ENCODE measurements around the gene CAPNS2.
A peak's percentile ranks its signal among the peaks of the same experiment; 100 is the strongest.

Gene CAPNS2

DNA sequence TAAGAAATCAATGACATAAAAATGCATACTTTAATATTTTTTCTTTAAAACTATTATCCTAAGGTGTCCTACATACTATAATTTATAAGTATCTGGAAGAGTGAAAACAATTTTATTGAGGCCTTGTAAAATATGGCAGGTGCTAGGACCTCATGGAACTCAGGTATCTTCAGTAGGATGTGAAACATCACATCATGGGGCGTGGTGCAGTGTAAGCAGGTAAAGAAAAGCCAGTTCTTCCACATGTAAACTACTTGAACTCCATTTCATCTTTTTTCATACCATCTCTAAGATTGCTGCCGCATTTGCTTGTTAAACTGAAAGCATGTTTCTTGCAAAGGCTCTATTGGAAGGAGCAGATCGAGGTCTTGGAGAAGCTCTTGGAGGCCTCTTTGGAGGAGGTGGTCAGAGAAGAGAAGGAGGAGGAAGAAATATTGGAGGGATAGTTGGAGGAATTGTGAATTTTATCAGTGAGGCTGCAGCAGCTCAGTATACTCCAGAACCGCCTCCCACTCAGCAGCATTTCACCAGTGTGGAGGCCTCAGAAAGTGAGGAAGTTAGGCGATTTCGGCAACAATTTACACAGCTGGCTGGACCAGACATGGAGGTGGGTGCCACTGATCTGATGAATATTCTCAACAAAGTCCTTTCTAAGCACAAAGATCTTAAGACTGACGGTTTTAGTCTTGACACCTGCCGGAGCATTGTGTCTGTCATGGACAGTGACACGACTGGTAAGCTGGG, at the start of gene CAPNS2:
Gene CAPNS2 (plus strand): TSS at position 253 of the 744 bp plus-strand sequence. CDS start 73 bp downstream, at position 326.
- peak within 1 kb of the TSS; percentile 98 for H3K27ac ChIP-seq
- DNase-seq (ENCODE audit: low read depth, low spot score) = no peak

DNA sequence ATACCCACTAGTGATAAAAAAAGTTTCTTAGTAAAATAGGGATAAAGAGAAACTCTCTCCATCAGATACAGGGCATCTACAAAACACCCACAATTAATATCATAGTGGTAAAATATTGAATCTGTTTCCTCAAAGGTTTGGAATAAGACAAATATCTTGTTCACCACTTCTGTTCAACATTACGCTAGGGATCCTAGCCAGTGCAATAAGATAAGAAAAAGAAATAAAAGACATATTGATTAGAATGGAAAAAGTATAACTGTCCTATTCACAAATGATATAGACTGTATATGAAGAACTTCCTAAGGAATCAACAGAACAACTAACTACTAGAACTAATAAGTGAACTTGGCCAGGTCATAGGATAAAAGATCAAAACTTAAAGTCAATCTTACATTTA, 44.7 kb upstream of the CAPNS2 start:
- DNase-seq (ENCODE audit: low read depth, low spot score) = no peak
- H3K27ac ChIP-seq = no peak overlapping the region

DNA sequence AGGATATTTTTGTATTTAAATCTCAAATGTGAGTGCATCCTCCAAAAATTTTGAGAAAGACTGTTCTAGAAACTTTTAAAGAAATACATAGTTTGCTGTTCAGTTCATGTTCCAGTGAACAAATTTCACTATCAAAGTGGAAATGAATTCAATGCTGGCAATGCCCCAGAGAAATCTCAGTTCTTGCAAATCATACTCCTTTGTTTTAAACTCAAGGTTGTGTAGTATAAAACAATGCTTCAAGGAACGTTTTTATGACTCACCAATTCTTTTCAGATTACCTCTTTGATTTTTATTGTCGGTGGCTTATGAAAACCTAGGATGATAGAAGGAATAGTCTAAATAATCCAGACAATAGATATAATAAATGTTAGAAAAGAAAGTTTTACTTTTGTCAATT, 40.0 kb upstream of the CAPNS2 start:
- no peak overlapping the region for H3K27ac ChIP-seq
- no peak for DNase-seq (ENCODE audit: low read depth, low spot score)

DNA sequence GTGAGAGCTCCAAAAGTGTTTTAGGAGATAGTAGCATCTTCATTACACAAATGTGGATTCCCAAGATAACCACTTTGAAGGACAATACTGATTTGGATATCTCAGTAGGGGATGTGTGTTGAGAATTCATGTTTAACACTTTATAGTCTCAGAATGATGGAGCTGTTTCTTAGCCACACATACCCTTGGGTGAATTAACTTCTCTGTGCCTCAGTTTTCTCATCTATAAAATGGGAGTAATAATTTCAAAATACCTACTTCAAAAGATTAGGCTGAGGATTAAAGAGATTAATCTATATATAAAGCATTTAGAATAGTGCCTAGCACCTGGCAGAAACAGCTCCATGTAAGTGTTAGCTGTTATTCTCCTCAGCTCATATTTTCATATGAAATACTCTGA, 38.6 kb upstream of the CAPNS2 start:
- H3K27ac ChIP-seq = no peak overlapping the region
- no peak for DNase-seq (ENCODE audit: low read depth, low spot score)

DNA sequence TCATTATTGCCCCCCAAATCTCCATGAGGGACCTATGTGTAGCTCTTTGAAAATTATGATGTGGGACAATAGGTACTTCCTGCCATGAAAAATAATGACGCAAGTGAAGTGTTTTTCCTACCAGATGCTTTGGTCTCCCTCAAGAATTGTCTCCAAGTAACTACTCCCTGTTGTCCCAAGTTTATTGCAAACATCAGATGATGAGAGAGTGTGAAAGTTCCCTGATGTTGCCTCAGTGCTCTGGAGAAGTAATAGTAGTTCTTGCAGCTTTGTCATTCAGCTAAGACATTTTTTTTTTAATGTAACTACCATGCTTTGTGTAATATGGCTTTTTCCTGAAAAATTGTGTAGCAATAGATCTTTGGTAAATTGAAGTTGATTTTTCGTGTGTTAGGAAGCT, 37.5 kb upstream of the CAPNS2 start:
- no peak for DNase-seq (ENCODE audit: low read depth, low spot score)
- H3K27ac ChIP-seq = no peak overlapping the region

DNA sequence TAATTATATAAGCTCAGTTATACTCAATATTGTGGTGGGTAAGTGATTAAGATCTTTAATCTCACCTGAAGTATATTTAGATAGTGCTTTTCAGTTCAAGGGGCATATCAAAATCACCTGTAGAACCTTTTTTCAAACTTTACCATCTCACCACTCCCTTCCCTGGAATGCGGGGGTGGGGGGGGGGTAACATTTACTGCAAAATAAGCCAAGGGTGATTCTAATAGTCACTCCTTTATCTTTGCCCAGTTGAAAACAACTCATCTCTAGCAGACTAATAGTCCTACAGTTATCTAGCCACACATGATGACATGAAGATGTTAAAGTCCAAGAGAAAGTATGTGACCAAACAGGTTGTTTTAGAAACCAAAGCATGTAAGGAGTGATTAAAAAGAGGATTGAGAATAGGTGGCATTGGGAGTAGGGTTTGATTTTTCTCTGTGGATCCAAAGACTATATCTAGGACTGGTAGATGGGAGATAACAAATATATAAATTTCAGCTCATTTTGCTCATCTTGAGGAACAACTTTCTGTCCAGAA, 36.1 kb upstream of the CAPNS2 start:
- DNase-seq (ENCODE audit: low read depth, low spot score) = no peak
- no peak overlapping the region for H3K27ac ChIP-seq

DNA sequence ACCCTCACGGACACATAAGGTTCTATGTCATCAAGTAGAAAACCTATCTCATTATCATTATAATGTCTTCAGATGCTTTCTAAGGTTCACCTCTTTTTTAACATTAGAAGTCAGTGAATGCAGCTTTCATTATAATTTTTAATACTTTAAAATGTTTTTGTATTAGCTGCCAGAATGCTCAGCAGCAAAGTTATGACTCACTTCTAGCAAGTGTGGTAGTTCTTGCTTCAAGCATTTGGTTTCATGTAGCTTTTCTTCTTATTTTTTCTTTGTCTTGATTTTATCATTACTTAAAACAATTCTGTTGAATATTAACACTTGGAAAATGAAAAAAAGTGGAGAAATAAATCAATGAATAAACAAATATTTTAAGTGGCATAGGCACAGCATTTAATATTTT, 34.3 kb upstream of the CAPNS2 start:
- no peak overlapping the region for H3K27ac ChIP-seq
- DNase-seq (ENCODE audit: low read depth, low spot score) = no peak

DNA sequence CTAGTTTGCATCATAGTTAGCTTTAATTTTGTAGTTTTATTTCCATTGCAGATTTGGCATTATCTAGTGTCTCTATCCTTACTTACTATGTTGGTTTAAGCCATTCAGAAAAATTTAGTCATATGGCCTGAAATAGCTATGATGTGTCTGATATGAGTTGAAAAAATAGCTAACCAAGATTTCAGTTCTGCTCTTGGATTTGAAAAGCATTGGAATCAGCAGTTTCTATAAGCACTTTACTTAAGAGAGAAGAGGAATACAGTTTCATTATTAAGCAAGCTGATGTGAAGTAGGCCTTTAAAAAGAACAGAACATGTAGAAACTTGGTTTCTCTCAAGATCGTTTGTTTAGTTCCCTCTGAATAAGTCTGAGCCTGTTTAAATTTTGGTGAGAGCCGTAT, 31.7 kb upstream of the CAPNS2 start:
- H3K27ac ChIP-seq = no peak overlapping the region
- DNase-seq (ENCODE audit: low read depth, low spot score) = no peak

DNA sequence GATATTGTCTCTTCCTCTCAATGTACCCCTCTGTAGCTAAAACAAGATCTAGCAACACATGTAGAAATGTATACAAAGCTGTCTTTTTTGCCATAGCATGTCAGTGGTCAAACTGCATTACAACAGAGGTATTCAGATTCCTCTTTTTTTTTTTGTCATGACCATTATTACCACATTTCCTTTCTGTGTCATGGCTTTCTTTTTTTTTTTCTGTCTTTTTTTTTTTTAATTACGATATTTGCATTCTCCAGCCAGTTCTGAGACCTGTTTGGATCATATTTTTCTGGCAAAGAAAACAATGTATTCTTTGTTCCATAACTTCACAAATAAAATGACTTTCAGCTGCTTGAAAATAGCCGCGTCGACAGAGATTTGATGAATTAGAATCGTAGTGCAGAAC, 27.4 kb upstream of the CAPNS2 start:
- no peak for DNase-seq (ENCODE audit: low read depth, low spot score)
- H3K27ac ChIP-seq = no peak overlapping the region

DNA sequence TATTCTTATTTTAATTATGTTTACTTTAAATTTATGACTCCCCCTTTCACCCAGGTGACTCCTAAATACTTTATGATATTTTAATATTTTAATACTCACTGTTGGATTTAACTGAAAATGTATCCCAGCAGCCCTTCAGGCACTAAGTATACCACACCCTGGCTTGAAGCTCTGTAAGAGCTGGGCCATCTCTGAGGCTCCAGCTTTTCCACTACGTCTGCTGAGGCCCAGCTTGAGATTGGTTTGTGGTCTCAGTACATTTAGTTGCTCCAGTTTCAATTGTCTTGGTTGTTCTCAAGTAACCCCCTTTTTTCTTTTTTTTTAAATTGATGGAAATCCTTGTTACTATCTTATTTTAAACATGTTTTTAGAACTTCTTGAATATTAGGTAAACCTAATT, 27.0 kb upstream of the CAPNS2 start:
- no peak for DNase-seq (ENCODE audit: low read depth, low spot score)
- H3K27ac ChIP-seq = no peak overlapping the region

DNA sequence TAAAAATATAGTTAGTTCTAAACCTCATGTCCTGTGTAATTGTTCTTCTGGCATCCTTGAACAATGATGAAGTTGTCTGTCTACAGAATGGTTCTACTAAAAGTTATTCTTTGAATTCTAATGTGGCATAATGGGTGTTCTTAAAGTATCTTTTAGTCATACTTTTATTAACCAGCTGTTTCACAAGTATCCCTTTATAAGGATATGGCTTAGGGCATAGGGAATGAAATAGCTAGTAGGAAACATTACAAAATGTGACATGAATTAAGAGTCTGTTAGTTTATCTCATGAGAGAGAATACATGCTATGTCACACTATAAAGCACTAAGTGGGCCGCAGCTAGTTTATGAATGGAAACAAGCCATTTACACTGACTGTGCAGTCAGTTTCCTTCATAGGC, 26.3 kb upstream of the CAPNS2 start:
- H3K27ac ChIP-seq = no peak overlapping the region
- no peak for DNase-seq (ENCODE audit: low read depth, low spot score)

DNA sequence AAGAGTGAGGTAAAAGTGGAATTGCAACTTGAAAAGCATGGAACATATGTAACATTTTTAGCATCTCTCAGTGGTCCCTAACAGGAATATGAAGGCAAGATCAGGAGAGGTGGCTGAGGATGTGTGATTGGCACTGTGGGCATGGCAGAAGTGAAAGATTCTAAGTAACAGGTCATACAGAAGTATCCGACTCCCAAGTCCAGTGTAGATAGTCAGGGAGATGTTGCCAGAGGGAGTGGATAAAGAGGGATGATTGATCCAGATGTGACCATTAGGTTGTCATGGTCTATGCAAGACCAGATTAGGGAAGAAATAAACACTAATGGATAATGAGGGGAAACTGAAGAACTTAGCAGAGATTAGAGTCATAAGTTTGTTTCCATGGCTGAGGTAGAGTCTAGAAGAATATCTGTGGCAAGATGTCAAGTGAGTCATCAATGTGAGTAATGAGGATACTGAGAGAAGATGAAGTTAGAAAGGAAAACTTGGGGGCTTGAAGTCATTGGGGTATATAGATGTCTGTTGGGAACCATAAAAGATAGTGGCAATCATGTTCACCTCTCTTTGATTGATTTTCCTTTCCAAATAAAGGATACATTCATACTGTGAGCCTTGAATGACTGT, 23.9 kb upstream of the CAPNS2 start:
- DNase-seq (ENCODE audit: low read depth, low spot score) = no peak
- H3K27ac ChIP-seq = no peak overlapping the region

DNA sequence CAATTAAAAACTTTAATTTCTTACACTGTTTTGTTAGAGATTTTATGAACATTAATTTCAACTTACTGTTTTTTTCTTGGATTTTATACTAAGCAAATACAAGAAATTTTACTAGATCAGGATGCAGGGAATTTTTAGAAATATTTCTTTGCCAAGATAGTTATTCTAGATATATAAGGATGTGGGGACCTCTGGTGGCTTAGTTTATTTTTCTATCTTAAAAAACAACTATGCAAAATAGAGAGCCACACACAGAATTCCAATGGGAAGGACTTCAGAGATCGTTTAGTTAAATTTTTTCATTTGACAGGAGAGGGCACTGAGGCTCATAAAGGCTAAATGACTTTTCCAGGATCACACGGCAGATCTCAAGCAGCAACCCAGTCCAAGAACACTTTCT, 23.0 kb upstream of the CAPNS2 start:
- no peak overlapping the region for H3K27ac ChIP-seq
- DNase-seq (ENCODE audit: low read depth, low spot score) = no peak

DNA sequence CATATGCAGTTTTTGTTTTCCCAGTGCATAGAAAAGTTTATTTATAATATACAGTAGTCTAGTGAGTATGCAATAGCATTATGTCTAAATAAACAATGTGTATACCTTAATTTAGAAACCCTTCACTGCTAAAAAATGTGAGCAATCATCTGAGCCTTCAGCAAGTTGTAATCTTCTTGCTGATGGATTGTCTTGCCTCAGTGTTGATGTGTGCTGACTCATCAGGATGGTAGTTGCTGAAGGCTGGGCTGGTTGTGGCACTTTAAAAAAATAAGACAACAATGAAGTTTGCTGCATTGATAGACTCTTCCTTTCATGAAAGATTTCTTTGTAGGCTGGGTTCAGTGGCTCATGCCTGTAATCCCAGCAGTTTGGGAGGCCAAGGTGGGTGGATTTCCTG, 13.9 kb upstream of the CAPNS2 start:
- DNase-seq (ENCODE audit: low read depth, low spot score) = peak; percentile 56
- peak overlapping the region; percentile 67 for H3K27ac ChIP-seq

DNA sequence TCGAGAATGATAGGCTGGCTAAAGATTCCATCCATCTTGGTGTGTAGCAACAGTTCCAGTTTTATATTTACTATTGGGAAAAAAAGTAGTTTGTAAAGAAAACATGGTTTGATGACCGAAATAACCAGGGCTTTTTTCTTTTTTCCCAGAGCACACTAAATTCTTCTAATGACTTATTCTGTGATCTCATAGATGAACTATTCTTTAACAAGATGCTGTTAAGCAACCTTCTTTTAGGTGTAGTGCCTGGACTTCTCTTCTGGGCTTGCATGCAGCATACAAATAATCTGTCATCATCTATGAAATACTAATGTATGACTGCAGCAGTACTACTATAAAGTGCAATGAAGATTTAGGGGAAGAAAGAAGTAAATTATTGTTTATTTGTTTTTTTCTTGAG, 11.0 kb upstream of the CAPNS2 start:
- H3K27ac ChIP-seq = peak overlapping the region; percentile 37
- no peak for DNase-seq (ENCODE audit: low read depth, low spot score)

DNA sequence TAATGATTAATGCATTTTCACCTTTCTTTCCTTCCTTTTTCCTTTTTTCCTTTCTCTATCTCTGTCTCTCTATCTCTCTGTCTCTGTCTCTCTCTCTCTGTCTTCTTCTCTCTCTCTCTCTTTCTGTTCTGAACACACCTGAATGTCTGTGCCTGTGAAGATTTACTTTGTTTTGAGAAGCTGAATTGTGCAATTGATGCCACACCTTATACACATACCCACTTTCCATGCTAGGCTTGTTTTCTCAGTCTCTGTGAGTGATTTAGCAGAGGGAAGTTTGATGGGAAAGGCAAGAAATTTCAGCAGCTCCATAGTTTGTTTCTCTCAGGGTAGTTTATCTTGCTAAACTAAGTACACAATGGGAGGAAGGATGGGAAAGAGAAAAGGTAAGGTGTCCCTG, 9.3 kb upstream of the CAPNS2 start:
- no peak for DNase-seq (ENCODE audit: low read depth, low spot score)
- peak overlapping the region; percentile 24 for H3K27ac ChIP-seq

DNA sequence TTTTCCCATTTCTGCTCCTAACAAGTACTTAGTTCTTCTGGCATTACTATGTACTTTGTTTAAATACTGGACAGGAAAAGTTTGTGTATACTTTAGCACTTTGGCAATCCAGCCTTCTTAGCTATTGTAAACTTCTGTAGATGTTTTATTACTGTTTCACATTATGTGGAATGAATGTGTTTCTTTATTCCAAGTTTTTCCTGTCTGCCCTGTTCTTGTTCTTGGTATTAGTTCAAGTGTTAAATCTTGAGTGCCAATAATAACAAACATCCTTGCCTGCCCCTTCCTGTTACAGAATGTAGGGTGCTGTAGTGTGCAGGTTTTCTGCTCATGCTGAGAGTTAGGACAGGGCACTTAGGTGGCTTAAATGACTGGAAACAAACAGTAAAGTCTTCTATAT, 7.3 kb upstream of the CAPNS2 start:
- DNase-seq (ENCODE audit: low read depth, low spot score) = no peak
- peak overlapping the region; percentile 53 for H3K27ac ChIP-seq

DNA sequence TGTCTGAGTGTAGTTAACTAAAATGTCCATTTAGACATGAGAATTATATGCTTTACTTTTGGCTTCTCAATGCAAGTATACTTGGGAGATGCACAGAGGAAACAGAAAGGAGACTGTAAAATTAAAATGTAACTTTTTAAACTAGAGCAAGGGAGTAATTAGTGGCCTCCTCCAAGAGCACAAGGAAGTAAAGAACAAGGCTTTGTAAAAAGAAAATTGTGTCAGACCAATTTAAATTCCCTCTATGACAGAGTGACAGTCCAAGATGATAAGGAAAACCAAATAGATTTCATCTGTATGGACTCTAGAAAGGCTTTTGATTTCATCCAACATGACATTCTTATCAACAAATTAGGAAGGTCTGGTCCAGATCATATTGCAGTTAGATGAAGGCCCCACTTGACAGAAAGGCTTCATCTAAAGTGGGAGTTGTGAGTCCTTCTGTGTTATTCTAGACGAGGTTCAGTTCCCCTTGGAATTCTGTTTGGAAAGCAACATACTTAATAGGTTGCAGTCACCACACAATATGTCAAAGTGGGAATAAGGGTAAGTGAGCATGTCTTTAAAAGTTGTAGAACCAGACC, 6.5 kb upstream of the CAPNS2 start:
- H3K27ac ChIP-seq = peak overlapping the region; percentile 53
- no peak for DNase-seq (ENCODE audit: low read depth, low spot score)

DNA sequence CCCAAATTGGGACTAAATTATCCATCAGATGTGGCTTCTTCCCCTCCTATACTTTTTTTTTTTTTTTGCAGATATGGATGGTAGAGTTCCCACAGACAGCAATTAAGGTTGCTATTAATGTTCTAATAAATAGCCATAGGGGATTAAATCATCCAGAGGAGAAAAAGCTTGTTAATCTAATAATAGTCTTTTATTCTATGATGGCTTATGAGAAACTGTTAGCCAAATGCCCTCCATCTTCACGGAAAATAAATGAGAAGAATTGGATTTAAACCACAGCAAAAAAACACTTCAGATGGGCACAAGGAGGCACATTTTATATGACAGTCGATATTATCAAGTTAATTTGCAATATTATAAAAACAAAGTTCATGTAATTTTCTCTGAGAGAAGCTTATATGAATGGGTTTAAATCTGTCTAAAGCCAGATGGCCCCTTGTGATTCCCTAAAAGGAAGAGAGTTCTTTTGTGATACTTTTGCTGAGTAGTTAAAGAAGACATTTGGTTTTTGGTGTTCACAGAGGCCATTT, 5.1 kb upstream of the CAPNS2 start:
- no peak for DNase-seq (ENCODE audit: low read depth, low spot score)
- no peak overlapping the region for H3K27ac ChIP-seq

DNA sequence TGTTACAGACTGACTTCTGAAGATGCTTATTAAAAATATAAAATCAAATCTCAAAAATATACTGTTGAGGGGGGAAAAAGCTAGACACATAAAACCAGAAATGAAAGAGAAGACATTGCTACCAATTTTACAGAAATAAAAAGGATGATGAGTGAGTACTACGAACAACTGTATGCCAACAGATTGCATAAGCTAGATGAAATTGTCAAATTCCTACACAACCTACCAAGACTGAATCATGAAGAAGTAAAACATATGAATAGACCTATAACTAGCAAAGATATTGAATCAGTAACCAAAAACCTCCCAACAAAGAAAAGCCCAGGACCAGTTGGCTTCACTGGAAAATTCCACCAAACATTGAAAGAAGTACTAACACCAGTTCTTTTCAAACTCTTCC, 3.5 kb upstream of the CAPNS2 start:
- H3K27ac ChIP-seq = peak overlapping the region; percentile 78
- DNase-seq (ENCODE audit: low read depth, low spot score) = no peak

DNA sequence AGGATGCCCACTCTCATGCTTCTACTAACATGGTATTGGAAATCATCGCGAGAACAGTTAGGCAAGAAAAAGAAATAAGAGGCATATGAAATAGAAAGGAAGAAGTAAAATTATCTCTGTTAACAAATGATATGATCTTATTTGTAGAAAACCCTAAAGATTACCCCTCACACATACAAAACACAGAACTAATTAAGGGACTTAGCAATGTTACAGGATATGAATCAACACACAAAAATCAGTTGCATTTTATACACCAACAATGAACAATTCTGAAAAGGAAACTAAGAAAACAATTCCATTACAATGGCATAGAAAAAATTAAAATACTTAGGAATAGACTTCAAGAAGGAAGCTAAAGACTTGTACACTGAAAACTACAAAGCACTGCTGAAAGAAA, 2.7 kb upstream of the CAPNS2 start:
- peak overlapping the region; percentile 78 for H3K27ac ChIP-seq
- no peak for DNase-seq (ENCODE audit: low read depth, low spot score)

All from epithelial cell of prostate (primary cell).